OCI-M2 (cell line): ENCODE data around the gene TBCCD1.
"Not testable (repeated sequence)": the region's sequence is repeated elsewhere in the genome, so short reads cannot be mapped to it uniquely, and the experiment has no call there.

Experiments
- DNase-seq: peaks from one replicate; lab custom pipeline; 2025; ENCODE audit not compliant: unreplicated experiment; lab: John Stamatoyannopoulos, UW

TBCCD1 gene

GRCh38 chr3:186520957-186521842 is 45.9 kb downstream of the TBCCD1 start:
- DNase-seq, result no peak

GRCh38 chr3:186520431-186520830 is 46.7 kb downstream of the TBCCD1 start:
- no peak for DNase-seq

- DNase-seq, result no peak
Observed at GRCh38 chr3:186519021-186519658, 48.0 kb downstream of the TBCCD1 start.

- no peak for DNase-seq
Observed at GRCh38 chr3:186517218-186517617, 49.9 kb downstream of the TBCCD1 start.

DNA sequence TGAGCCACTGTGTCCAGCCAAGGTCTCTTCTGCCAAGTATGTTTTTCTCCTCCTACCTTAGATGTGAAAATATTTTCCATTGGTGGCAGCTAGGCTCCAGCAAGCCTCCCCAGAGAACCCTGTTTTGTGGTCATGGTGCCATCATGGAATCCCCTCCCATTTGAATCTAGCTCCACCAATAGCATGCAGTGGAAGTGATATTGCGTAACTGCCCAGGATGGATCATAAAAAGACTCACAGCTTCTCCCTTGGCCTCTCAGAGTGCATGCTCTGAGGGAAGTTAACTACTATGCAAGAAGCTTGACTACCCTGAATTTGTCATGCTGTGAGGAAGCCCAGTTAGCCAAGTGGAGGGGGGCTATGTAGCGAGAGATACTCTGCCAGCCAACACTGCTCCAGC is 50.5 kb downstream of the TBCCD1 start:
- DNase-seq, result no peak

- no peak for DNase-seq
Observed at GRCh38 chr3:186515125-186515524, 52.0 kb downstream of the TBCCD1 start.

GRCh38 chr3:186514296-186515002 is 52.7 kb downstream of the TBCCD1 start:
- DNase-seq, result no peak

GRCh38 chr3:186513386-186513785 is 53.8 kb downstream of the TBCCD1 start:
- DNase-seq, result no peak

- no peak for DNase-seq
Observed at GRCh38 chr3:186512570-186513302, 54.4 kb downstream of the TBCCD1 start.

DNA sequence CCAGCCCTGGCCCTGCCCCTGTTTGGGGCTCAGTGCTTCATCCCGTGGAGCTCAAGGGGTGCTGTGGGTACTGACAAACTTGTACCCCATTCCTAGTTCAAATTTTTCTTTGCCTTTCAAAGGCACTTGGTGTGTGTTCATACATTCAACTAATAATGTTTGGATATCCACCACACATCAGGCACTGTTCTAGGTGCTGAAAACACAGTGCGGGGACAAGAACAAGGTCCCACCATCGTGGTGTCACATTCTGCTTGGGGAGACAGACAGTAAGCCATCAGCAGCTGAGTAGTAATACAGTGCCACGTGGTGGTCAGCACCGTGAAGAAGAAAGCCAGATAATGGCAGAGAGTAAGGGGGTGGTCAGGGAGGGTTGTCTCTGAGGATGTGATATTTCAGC is 55.4 kb downstream of the TBCCD1 start:
- DNase-seq, result no peak

DNA sequence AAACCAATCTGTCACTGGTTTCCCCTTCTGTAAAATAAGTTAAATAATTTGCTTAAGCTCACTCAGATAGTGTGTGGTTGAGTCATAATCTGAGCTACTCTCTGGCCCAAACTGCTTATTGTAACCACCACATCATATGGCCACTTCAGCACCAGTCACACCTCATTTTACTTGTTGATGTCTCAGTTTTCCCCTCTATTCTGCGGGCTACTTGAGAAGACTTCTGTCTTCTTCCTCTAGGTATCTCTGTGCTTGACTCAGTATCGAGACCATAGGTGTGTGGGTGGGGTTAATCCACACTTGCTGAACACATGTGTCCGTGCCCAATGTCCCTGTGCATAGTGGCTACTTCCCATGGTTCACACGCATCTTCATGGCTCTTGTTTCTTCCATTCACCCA is 55.9 kb downstream of the TBCCD1 start:
- DNase-seq, result no peak

GRCh38 chr3:186510374-186511079 is 56.6 kb downstream of the TBCCD1 start:
- no peak for DNase-seq

GRCh38 chr3:186509423-186509822 is 57.7 kb downstream of the TBCCD1 start:
- DNase-seq, result no peak

GRCh38 chr3:186506857-186507256 is 60.3 kb downstream of the TBCCD1 start:
- DNase-seq, result no peak

- no peak for DNase-seq
Observed at GRCh38 chr3:186506191-186506739, 60.9 kb downstream of the TBCCD1 start.

DNA sequence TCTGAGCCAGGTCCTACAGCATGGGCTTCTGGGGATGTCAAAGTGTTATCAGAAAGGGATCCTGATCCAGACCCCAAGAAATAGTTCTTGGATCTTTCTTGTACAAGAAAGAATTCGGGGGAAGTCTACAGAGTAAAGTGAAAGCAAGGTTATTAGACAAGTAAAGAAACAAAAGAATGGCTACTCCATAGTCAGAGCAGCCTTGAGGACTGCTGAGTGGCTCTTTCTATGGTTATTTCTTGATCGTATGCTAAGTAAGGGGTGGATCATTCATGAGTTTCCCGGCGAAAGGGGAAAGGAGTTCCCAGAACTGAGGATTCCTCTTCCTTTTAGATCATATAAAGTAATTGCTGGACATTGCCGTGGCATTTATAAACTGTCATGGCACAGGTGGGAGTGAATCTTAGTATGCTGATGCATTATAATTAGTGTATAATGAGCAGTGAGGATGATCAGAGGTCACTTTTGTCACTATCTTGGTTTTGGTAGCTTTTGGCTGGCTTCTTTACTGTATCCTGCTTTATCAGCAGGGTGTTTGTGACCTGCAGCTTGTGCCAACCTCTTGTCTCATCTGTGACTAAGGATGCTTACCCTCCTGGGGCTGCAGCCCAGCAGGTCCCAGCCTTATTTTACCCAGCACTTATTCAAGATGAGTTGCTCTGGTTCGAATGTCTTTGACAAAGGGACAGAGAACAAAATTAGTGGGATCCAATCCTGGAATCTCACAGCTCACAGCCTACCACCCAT is 64.0 kb downstream of the TBCCD1 start:
- no peak for DNase-seq

DNA sequence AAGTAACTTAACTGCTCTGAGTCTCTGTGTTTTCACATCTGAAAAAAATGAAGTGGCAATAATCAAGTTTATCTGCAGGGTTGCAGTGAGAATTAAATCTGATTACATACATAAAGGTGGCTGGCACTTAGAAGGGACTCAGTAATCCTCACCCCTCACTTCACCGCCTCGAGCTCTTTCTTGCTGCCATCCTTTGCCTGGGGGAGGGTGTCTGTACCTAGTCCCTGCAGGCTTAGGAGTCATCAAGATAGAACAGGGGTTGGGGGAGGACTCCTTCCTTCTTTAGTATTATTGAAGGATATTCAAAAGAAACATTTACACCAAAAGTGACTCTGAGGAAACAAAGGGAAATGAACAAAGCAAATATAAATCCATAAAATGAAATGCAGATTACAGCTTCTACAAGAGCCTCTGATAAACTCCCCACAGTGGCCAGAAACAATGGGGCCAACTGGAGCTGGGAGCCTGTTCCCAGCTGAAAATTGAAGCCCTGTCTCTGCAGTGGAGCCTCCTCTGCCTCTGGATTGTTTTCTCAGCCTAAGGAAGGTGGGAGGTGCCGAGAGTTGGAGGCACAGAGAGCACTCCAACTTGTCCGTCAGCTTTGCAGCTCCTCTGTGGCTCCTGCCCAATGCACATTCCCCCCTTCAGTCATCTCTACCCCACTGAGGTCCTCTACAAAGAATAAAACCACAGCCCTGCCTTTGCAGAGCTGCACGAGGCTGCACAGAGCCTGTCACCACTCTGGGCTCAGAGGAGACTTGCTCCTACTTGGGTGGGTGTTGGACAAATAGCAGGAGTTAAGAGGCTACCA is 64.8 kb downstream of the TBCCD1 start:
- no peak for DNase-seq

GRCh38 chr3:186499949-186500348 is 67.2 kb downstream of the TBCCD1 start:
- DNase-seq, result not testable (repeated sequence)

GRCh38 chr3:186498022-186498421 is 69.1 kb downstream of the TBCCD1 start:
- not testable (repeated sequence) for DNase-seq
